HG03521 (cell line): Measurements from ENCODE around the gene PCDHA1.
"Not testable (repeated sequence)": the region's sequence is repeated elsewhere in the genome, so short reads cannot be mapped to it uniquely, and the experiment has no call there.

ENCODE experiments used
- ATAC-seq: cut with Tn5 transposase; IDR thresholded peaks from one replicate; pipeline ENCODE4 v1.9.1; 2021; ENCODE audit warnings: mild to moderate bottlenecking, moderate library complexity; ENCODE audit not compliant: unreplicated experiment

Gene PCDHA1

DNA sequence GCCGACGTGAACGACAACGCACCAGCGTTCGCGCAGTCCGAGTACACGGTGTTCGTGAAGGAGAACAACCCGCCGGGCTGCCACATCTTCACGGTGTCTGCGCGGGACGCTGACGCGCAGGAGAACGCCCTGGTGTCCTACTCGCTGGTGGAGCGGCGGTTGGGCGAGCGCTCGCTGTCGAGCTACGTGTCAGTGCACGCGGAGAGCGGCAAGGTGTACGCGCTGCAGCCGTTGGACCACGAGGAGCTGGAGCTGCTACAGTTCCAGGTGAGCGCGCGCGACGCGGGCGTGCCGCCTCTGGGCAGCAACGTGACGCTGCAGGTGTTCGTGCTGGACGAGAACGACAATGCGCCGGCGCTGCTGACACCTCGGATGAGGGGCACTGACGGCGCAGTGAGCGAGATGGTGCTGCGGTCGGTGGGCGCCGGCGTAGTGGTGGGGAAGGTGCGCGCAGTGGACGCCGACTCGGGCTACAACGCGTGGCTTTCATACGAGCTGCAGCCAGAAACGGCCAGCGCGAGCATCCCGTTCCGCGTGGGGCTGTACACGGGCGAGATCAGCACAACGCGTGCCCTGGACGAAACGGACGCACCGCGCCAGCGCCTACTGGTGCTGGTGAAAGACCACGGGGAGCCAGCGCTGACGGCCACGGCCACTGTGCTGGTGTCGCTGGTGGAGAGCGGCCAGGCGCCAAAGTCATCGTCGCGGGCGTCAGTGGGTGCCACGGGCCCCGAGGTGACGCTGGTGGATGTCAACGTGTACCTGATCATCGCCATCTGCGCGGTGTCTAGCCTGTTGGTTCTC lies 64.1 kb downstream of the PCDHA1 start:
- ATAC-seq = not testable (repeated sequence)

DNA sequence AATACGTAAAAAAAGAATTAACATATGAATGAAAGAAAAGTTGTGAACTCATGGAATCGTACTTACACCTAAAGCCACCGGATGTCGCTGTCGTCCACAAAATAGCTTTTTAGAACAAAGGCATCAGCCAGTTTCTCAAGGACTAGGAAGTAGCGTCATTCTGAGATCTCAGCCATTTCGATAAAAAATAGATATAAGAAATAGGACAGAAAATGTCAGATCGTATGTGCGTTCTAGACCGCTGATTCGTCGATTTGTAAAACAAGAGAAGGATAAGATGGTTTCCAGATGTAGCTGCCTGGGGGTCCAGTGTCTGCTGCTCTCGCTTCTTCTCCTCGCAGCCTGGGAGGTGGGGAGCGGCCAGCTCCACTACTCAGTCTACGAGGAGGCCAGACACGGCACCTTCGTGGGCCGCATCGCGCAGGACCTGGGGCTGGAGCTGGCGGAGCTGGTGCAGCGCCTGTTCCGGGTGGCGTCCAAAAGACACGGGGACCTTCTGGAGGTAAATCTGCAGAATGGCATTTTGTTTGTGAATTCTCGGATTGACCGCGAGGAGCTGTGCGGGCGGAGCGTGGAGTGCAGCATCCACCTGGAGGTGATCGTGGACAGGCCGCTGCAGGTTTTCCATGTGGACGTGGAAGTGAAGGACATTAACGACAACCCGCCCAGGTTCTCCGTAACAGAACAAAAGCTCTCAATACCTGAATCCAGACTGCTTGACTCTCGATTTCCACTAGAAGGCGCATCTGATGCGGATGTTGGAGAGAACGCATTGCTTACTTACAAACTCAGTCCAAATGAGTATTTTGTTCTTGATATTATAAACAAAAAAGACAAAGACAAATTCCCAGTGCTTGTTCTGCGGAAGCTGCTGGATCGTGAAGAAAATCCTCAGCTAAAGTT lies 70.1 kb downstream of the PCDHA1 start, which contains the start of gene PCDHA10:
PCDHA10 (plus strand) TSS at position 126 of the 903 bp plus-strand sequence; CDS start at position 278, 152 bp downstream.
- ATAC-seq = no peak

DNA sequence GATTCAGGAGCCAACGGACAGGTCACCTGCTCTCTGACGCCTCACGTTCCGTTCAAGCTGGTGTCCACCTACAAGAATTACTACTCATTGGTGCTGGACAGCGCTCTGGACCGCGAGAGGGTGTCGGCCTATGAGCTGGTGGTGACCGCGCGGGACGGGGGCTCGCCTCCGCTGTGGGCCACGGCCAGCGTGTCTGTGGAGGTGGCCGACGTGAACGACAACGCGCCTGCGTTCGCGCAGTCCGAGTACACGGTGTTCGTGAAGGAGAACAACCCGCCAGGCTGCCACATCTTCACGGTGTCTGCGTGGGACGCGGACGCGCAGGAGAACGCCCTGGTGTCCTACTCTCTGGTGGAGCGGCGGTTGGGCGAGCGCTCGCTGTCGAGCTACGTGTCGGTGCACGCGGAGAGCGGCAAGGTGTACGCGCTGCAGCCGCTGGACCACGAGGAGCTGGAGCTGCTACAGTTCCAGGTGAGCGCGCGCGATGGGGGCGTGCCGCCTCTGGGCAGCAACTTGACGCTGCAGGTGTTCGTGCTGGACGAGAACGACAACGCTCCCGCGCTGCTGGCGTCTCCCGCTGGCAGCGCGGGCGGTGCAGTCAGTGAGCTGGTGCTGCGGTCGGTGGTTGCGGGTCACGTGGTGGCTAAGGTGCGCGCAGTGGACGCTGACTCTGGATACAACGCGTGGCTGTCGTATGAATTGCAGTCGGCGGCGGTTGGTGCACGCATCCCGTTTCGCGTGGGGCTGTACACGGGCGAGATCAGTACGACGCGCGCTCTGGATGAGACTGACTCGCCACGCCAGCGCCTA lies 71.4 kb downstream of the PCDHA1 start:
- no peak for ATAC-seq

DNA sequence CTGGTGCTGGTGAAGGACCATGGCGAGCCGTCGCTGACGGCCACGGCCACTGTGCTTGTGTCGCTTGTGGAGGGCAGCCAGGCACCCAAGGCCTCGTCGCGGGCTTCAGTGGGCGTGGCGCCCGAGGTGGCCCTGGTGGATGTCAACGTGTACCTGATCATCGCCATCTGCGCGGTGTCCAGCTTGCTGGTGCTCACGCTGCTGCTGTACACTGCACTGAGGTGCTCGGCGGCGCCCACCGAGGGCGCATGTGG lies 72.0 kb downstream of the PCDHA1 start:
- ATAC-seq = no peak

DNA sequence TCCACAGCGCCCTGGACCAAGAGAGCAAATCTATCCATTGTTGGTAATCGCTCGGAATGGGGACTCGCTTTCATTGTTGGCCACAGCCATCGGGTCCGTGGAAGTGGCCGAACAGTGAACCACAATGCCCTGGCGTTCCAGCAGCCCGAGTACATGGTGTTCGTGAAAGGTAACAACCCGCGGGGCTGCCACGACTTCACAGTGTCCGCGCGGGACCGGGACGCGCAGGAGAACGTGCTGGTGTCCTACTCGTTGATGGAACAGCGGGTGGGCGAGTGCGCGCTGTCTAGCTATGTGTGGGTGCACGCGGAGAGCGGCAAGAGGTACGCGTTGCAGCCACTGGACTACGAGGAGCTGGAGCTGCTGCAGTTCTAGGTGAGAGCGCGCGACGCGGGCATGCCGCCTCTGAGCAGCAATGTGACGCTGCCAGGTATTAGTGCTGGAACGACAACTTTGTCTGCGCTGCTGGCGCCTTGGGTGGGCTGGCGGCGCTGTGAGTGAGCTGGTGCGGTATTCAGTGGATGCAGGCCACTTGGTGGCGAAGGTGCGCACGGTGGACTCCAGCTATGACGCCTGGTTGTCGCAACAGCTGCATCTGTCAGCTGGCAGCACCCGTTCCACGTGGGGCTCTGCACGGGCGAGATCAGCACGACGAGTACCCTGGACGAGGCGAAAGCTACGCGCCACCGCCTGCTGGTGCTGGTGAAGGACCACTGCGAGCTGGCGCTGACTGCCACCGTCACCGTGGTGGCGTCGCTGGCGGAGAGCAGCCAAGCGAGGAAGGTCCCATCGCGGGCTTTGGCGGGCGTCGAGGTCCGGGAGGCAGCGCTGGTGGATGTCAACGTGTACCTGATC lies 76.7 kb downstream of the PCDHA1 start:
- no peak for ATAC-seq

DNA sequence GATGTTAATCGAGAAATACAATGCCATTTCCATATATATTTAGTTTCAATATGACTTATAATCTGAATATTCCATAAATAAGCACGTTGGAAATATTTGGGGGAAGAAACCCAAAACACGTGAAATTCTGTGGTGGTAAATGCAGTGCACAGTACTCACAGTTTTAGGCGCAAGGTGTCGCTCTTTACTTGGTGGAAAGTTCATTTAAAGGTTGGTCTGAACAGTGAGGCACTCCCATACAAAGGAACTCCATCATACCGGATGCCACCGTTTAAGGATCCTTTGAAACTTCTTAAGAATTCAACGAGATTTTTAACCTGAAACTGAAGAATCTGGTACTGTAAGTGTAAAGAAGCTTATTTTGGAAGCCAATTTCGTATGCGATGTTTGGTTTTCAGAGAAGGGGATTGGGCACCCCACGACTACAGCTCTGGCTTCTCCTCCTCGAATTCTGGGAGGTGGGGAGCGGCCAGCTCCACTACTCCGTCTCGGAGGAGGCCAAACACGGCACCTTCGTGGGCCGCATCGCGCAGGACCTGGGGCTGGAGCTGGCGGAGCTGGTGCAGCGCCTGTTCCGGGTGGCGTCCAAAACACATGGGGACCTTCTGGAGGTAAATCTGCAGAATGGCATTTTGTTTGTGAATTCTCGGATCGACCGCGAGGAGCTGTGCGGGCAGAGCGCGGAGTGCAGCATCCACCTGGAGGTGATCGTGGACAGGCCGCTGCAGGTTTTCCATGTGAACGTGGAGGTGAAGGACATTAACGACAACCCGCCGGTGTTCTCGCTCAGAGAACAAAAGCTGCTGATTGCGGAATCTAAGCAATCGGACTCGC lies 83.0 kb downstream of the PCDHA1 start, which contains the start of gene PCDHA11:
PCDHA11 (plus strand) TSS at position 237 of the 834 bp plus-strand sequence; CDS start at position 384, 147 bp downstream.
- no peak for ATAC-seq

DNA sequence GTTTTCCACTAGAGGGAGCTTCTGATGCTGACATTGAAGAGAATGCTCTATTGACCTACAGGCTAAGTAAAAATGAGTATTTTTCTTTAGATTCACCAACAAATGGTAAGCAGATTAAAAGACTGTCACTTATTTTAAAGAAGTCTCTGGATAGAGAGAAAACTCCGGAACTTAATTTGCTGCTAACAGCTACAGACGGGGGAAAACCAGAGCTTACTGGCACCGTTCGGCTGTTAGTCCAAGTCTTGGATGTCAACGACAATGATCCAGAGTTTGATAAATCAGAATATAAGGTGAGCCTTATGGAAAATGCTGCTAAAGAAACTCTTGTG lies 83.6 kb downstream of the PCDHA1 start:
- ATAC-seq = no peak

DNA sequence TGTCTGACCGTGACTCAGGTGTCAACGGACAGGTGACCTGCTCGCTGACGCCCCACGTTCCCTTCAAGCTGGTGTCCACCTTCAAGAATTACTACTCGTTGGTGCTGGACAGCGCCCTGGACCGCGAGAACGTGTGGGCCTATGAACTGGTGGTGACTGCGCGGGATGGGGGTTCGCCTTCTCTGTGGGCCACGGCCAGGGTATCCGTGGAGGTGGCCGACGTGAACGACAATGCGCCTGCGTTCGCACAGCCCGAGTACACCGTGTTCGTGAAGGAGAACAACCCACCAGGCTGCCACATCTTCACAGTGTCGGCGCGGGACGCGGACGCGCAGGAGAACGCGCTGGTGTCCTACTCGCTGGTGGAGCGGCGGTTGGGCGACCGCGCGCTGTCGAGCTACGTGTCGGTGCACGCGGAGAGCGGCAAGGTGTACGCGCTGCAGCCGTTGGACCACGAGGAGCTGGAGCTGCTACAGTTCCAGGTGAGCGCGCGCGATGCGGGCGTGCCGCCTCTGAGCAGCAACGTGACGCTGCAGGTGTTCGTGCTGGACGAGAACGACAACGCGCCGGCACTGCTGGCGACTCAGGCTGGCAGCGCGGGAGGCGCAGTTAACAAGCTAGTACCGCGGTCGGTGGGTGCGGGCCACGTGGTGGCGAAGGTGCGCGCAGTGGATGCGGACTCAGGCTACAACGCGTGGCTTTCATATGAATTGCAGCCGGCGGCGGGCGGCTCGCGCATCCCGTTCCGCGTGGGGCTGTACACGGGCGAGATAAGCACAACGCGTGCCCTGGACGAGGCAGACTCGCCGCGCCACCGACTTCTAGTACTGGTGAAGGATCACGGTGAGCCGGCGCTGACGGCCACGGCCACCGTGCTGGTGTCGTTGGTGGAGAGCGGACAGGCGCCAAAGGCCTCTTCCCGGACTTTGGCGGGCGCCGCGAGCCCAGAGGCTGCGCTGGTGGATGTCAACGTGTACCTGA lies 84.6 kb downstream of the PCDHA1 start:
- no peak for ATAC-seq

DNA sequence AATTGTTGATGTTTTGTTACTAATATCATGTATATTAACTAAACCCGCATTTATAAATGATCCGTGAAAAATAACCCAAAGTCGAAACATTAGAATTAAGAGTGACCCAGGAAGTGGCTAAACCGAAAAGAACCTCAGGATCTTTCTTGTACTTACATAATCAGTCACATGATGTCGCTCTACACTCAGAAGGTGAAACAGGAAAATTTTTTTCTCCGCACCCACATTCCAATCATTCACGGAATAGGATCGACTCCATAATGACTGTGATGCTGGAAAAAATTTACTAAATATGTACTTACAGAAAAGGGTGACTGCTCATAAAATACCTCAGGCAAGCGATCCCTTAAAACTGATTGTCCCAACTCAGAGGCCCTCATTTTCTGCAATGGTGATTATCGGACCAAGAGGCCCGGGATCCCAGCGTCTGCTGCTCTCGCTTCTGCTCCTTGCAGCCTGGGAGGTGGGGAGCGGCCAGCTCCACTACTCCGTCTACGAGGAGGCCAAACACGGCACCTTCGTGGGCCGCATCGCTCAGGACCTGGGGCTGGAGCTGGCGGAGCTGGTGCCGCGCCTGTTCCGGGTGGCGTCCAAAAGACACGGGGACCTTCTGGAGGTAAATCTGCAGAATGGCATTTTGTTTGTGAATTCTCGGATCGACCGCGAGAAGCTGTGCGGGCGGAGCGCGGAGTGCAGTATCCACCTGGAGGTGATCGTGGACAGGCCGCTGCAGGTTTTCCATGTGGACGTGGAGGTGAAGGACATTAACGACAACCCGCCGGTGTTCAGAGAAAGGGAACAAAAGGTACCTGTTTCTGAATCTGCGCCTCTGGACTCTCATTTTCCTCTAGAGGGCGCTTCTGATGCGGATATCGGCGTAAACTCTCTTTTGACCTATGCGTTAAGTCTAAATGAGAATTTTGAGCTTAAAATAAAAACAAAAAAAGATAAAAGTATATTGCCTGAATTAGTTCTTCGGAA lies 89.4 kb downstream of the PCDHA1 start, which contains the start of gene PCDHA12:
PCDHA12 (plus strand) TSS at position 224 of the 981 bp plus-strand sequence; CDS start at position 389, 165 bp downstream.
- no peak for ATAC-seq

DNA sequence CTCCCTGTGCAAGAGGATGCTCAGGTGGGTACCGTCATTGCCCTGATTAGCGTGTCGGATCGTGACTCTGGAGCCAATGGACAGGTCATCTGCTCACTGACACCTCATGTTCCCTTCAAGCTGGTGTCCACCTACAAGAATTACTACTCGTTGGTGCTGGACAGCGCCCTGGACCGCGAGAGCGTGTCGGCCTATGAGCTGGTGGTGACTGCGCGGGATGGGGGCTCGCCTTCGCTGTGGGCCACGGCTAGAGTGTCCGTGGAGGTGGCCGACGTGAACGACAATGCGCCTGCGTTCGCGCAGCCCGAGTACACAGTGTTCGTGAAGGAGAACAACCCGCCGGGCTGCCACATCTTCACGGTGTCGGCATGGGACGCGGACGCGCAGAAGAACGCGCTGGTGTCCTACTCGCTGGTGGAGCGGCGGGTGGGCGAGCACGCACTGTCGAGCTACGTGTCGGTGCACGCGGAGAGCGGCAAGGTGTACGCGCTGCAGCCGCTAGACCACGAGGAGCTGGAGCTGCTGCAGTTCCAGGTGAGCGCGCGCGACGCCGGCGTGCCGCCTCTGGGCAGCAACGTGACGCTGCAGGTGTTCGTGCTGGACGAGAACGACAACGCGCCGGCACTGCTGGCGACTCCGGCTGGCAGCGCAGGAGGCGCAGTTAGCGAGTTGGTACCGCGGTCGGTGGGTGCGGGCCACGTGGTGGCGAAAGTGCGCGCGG lies 90.8 kb downstream of the PCDHA1 start:
- not testable (repeated sequence) for ATAC-seq

DNA sequence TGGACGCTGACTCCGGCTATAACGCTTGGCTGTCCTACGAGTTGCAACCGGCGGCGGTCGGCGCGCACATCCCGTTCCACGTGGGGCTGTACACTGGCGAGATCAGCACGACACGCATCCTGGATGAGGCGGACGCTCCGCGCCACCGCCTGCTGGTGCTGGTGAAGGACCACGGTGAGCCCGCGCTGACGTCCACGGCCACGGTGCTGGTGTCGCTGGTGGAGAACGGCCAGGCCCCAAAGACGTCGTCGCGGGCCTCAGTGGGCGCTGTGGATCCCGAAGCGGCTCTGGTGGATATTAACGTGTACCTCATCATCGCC lies 91.3 kb downstream of the PCDHA1 start:
- ATAC-seq = no peak

DNA sequence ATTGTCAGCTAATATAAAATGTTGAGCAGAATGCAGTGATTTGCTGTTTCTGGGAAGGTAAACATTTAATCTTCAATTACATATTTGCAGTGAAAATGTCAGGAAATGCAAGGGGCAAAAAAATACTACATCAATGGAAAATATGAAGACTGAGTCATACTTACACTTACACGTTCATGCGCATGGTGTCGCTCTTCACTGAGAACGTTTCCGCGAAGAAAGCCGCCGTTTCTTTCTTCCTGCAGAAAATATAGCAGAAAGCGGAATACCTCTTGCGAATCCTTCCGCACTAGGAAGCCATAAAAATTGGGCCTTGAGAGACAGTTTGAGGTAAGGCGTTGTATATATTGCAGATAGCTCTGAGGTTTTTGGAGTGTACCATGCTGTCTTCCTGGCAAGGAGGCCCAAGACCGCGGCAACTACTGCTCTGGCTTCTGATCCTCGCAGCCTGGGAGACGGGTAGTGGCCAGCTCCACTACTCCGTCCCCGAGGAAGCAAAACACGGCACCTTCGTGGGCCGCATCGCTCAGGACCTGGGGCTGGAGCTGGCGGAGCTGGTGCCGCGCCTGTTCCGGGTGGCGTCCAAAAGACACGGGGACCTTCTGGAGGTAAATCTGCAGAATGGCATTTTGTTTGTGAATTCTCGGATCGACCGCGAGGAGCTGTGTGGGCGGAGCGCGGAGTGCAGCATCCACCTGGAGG lies 96.1 kb downstream of the PCDHA1 start, which contains the start of gene PCDHA13:
PCDHA13 (plus strand) TSS at position 236 of the 702 bp plus-strand sequence; CDS start at position 381, 145 bp downstream.
- no peak for ATAC-seq

DNA sequence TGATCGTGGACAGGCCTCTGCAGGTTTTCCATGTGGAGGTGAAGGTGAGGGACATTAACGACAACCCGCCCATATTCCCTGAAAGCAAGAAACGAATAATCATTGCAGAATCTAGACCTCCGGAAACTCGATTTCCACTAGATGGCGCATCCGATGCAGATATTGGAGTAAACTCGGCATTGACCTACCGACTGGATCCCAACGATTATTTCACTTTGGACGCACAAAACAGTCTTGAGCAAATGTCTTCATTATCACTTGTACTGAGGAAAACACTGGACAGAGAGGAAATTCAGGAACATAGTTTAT lies 96.6 kb downstream of the PCDHA1 start:
- ATAC-seq = no peak

DNA sequence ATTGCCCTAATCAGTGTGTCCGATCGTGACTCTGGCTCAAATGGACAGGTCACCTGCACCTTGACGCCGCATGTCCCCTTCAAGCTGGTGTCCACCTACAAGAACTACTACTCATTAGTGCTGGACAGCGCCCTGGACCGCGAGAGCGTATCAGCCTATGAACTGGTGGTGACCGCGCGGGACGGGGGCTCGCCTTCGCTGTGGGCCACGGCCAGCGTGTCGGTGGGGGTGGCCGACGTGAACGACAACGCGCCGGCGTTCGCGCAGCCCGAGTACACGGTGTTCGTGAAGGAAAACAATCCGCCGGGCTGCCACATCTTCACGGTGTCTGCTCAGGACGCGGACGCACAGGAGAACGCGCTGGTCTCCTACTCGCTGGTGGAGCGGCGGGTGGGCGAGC lies 97.4 kb downstream of the PCDHA1 start:
- no peak for ATAC-seq

DNA sequence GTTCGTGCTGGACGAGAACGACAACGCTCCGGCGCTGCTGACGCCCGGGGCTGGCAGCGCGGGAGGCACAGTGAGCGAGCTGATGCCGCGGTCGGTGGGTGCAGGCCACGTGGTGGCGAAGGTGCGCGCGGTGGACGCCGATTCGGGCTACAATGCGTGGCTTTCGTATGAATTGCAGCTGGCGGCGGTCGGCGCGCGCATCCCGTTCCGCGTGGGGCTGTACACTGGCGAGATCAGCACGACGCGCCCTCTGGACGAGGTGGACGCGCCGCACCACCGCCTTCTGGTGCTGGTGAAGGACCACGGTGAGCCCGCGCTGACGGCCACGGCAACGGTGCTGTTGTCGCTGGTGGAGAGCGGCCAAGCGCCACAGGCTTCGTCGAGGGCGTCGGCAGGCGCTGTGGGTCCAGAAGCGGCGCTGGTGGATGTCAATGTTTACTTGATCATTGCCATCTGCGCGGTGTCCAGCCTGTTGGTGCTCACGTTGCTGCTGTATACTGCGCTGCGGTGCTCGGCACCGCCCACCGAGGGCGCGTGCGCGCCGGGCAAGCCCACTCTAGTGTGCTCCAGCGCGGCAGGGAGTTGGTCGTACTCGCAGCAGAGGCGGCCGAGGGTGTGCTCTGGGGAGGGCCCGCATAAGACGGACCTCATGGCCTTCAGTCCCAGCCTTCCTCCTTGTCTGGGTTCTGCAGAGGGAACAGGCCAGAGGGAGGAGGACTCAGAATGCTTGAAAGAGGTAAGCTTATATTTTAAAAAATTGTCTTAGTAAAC lies 98.2 kb downstream of the PCDHA1 start:
- no peak for ATAC-seq
